ENCODE results near the gene FIZ1. TPM values are rescaled to one million over a fixed set of nuclear protein-coding genes. Genes with fewer than 3 reads are reported as not detected.

Gene FIZ1
- 18.3 TPM for polyA plus RNA-seq (2012; ENCODE audit: insufficient read length, low read depth)

GRCh38 chr19:55599468-55599841 lies at the start of gene FIZ1:
Gene FIZ1 (minus strand): TSS chr19:55599517. CDS start chr19:55597865, 1,652 bp downstream.
- TF ChIP-seq SIN3A (IDR thresholded peaks at IDR 0.05; ENCODE audit: borderline replicate concordance, insufficient read depth, low read length), result 0 out of 2 replicates have a peak, but pooled peaks have one; percentile 13
- TF ChIP-seq, protein P1, sequence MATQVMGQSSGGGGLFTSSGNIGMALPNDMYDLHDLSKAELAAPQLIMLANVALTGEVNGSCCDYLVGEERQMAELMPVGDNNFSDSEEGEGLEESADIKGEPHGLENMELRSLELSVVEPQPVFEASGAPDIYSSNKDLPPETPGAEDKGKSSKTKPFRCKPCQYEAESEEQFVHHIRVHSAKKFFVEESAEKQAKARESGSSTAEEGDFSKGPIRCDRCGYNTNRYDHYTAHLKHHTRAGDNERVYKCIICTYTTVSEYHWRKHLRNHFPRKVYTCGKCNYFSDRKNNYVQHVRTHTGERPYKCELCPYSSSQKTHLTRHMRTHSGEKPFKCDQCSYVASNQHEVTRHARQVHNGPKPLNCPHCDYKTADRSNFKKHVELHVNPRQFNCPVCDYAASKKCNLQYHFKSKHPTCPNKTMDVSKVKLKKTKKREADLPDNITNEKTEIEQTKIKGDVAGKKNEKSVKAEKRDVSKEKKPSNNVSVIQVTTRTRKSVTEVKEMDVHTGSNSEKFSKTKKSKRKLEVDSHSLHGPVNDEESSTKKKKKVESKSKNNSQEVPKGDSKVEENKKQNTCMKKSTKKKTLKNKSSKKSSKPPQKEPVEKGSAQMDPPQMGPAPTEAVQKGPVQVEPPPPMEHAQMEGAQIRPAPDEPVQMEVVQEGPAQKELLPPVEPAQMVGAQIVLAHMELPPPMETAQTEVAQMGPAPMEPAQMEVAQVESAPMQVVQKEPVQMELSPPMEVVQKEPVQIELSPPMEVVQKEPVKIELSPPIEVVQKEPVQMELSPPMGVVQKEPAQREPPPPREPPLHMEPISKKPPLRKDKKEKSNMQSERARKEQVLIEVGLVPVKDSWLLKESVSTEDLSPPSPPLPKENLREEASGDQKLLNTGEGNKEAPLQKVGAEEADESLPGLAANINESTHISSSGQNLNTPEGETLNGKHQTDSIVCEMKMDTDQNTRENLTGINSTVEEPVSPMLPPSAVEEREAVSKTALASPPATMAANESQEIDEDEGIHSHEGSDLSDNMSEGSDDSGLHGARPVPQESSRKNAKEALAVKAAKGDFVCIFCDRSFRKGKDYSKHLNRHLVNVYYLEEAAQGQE (IDR thresholded peaks at IDR 0.05; ENCODE audit: insufficient read depth in 1 of 2, low read depth in 2 of 2, low read length in 2 of 2), result no peak; a peak in 1 of 4 replicates
- peak; percentile 53 for TF ChIP-seq POLR2AphosphoS5 (IDR thresholded peaks at IDR 0.05; ENCODE audit: low read depth, low read length)
- peak; percentile 31 for TF ChIP-seq FOXP2 (optimal IDR thresholded peaks at IDR 0.05; ENCODE audit: borderline replicate concordance, extremely low read depth, extremely low read length, insufficient read depth)
- no peak for TF ChIP-seq TAF1 (IDR thresholded peaks at IDR 0.05; ENCODE audit: borderline replicate concordance, insufficient read depth, low read length)

DNA sequence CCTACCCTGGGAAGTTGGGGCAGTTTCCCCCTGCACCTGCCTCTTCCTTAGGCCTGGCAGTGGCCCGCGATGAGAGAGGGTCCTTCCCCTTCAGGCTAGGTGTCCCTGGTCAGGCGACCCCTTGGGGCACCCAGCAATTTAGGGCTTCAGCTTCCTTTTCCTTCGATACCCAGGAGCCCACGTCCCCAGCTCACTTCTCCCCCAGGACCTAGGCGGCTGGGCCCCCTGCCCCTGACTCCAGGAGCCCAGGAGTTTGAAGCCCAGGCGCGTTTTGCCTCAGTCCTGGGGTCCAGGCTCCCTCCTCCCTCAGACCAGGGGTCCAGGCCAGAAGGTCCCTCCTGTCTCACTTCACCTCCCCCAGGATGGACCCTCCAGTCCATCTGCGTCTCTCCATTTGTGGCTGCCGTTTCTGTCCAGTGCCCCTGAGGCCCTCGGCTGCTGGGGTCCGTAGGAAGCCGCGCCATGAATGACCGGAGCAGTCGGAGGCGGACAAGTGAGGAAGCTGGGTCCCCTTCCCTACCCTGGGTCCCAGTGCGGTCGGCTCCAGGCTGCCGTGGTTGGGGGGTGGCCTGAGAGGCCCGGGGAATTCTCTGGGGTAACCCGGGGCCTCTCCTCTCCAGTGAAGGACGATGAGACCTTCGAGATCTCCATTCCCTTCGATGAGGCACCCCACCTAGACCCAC lies 49.4 kb upstream of the FIZ1 start:
- TF ChIP-seq FOXP2 (optimal IDR thresholded peaks at IDR 0.05; ENCODE audit: borderline replicate concordance, extremely low read depth, extremely low read length, insufficient read depth) (no peak), SIN3A (IDR thresholded peaks at IDR 0.05; ENCODE audit: borderline replicate concordance, insufficient read depth, low read length) (no peak), TAF1 (IDR thresholded peaks at IDR 0.05; ENCODE audit: borderline replicate concordance, insufficient read depth, low read length) (no peak), POLR2AphosphoS5 (IDR thresholded peaks at IDR 0.05; ENCODE audit: low read depth, low read length) (no peak)
- TF ChIP-seq, protein P1 (IDR thresholded peaks at IDR 0.05; ENCODE audit: insufficient read depth in 1 of 2, low read depth in 2 of 2, low read length in 2 of 2), result no peak

DNA sequence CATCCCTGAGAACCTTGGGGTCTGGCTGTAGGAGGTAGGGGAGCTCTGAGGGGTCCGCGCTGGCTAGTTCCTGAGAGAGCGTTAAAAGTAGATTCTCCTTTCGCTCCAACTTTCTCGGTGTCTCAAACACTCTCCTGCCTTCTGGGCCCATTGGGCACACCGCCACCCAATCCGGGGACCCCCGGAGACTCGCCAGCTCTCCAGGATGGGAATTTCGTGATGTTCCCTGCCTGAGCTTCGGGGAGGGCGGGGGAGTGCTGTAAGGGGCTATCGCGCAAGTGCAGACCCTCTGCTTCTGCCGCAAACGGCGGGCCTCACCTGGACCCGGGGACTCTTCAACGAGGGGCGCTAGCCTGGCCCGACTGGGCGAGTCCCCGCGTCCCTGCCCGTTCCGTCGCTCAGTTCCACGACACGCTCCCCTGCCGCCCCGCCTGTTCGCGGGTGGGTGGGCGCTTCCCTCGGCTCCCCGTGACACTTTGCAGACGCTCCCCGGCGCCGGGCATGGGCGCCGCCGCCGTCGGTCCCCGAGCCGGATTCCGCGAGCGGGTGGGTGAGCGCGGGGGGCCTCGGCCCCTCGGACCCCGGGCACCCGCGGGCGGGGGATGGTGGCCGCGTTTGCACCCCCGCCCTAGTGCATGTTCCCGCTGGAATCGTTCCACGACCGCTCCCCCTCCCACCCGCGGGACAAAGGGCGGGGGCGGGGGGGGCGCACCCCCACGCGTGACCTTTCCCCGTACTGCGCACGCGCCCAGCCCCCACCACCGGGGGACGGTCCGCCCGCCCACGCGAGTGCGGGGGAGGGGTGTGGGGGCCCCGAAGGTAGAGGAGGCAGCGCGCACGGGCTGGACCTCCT lies 48.6 kb upstream of the FIZ1 start, which contains the start of gene CCDC106:
Gene CCDC106 (plus strand): TSS at position 481 of the 853 bp plus-strand sequence. CDS start 835 bp downstream, outside the sequence.
- 0 out of 2 replicates have a peak, but pooled peaks have one; percentile 12 for TF ChIP-seq TAF1 (IDR thresholded peaks at IDR 0.05; ENCODE audit: borderline replicate concordance, insufficient read depth, low read length)
- TF ChIP-seq POLR2AphosphoS5 (IDR thresholded peaks at IDR 0.05; ENCODE audit: low read depth, low read length), result no peak
- TF ChIP-seq SIN3A (IDR thresholded peaks at IDR 0.05; ENCODE audit: borderline replicate concordance, insufficient read depth, low read length), result no peak
- peak; percentile 78 for TF ChIP-seq FOXP2 (optimal IDR thresholded peaks at IDR 0.05; ENCODE audit: borderline replicate concordance, extremely low read depth, extremely low read length, insufficient read depth)
- TF ChIP-seq, protein P1 (IDR thresholded peaks at IDR 0.05; ENCODE audit: insufficient read depth in 1 of 2, low read depth in 2 of 2, low read length in 2 of 2), result no peak

GRCh38 chr19:55646889-55647731 lies 47.8 kb upstream of the FIZ1 start:
- TF ChIP-seq, protein P1 (IDR thresholded peaks at IDR 0.05; ENCODE audit: insufficient read depth in 1 of 2, low read depth in 2 of 2, low read length in 2 of 2), result no peak
- no peak for TF ChIP-seq FOXP2 (optimal IDR thresholded peaks at IDR 0.05; ENCODE audit: borderline replicate concordance, extremely low read depth, extremely low read length, insufficient read depth)
- TF ChIP-seq TAF1 (IDR thresholded peaks at IDR 0.05; ENCODE audit: borderline replicate concordance, insufficient read depth, low read length), result no peak
- TF ChIP-seq SIN3A (IDR thresholded peaks at IDR 0.05; ENCODE audit: borderline replicate concordance, insufficient read depth, low read length), result no peak
- TF ChIP-seq POLR2AphosphoS5 (IDR thresholded peaks at IDR 0.05; ENCODE audit: low read depth, low read length), result peak; percentile 44; the same call in 1 of the 2 replicates
